Skeletal muscle satellite cell (primary cell): ENCODE measurements around the gene PLXNC1.

Source experiments
- H3K27me3 ChIP-seq: 2 replicates; pipeline ENCODE4 v1.7.0; 2013; ENCODE audit warnings: low read length; ENCODE audit not compliant: control insufficient read depth, insufficient read depth
- H3K36me3 ChIP-seq: 2 replicates; pipeline ENCODE4 v1.7.0; 2013; ENCODE audit warnings: mild to moderate bottlenecking, control low read depth, low read length; ENCODE audit not compliant: insufficient read depth
- H3K4me1 ChIP-seq: 2 replicates; pipeline ENCODE4 v1.7.0; 2013; ENCODE audit warnings: low read length; ENCODE audit not compliant: control insufficient read depth, insufficient read depth
- H3K4me2 ChIP-seq: 2 replicates; pipeline ENCODE4 v1.7.0; 2013; ENCODE audit warnings: mild to moderate bottlenecking, low read length
- H3K4me3 ChIP-seq: 2 replicates; pipeline ENCODE4 v1.7.0; 2013; ENCODE audit warnings: low read length
- H3K9ac ChIP-seq: 2 replicates; pipeline ENCODE4 v1.7.0; 2013; ENCODE audit warnings: mild to moderate bottlenecking, low read depth, low read length, moderate library complexity
- H3K9me3 ChIP-seq: replicated peaks from 2 replicates; pipeline ENCODE4 v1.7.0; 2013; ENCODE audit warnings: mild to moderate bottlenecking, control low read depth, low read length

PLXNC1 gene

DNA sequence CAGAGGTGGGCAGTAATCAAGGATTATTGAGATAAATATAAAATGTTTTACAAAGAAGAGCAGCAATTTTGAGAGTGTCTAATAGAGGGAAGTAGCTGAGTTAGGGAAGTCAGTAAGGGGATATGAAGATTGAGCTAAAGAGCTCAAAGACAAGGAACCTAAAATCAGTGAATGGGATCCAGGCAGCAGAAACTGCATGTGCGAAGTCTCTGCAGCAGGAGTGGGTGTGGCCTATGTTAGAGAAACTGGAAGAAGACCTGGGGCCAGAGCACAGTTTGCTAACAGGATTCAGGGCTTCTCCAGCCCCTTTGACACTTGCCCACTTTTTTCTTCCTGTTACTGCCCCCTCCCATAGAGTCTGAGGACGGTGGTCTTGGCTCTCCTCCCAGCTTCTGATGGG, 36.3 kb upstream of the PLXNC1 start:
- H3K9ac ChIP-seq = no peak overlapping the region
- no peak overlapping the region for H3K4me3 ChIP-seq
- H3K36me3 ChIP-seq = no peaks in the 10 kb centered on the region
- no peaks in the 10 kb centered on the region for H3K9me3 ChIP-seq
- H3K4me2 ChIP-seq = no peak overlapping the region
- peaks cover 25% of the 10 kb centered on the region for H3K27me3 ChIP-seq
- peaks cover 5% of the 10 kb centered on the region for H3K4me1 ChIP-seq

DNA sequence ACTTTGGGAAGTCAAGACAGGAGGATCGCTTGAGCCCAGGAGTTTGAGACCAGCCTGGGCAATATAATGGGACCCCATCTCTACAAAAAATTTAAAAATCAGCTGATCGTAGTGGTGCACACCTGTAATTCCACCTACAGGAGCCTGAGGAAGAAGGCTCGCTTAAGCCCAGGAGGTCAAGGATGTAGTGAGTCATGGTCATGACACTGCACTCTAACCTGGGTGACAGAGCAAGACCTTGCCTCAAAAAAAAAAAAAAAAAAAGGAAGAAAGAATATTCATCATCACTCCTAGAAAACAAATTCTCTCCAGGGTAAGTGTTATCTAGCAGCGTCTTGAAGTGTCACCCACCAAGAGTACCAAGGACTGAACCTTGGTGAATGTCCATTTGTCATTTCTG, 34.2 kb upstream of the PLXNC1 start:
- Histone ChIP-seq H3K4me1 (peaks cover 2% of the 10 kb centered on the region), H3K4me2 (no peak overlapping the region), H3K36me3 (no peaks in the 10 kb centered on the region), H3K9ac (no peak overlapping the region), H3K4me3 (no peak overlapping the region), H3K27me3 (peaks cover 25% of the 10 kb centered on the region), H3K9me3 (no peaks in the 10 kb centered on the region)

- Histone ChIP-seq H3K27me3 (peaks cover 24% of the 10 kb centered on the region), H3K4me1 (no peaks in the 10 kb centered on the region), H3K36me3 (no peaks in the 10 kb centered on the region), H3K9ac (no peak overlapping the region), H3K4me2 (no peak overlapping the region), H3K9me3 (no peaks in the 10 kb centered on the region), H3K4me3 (no peak overlapping the region)
Measured at GRCh38 chr12:94116191-94116590, 32.2 kb upstream of the PLXNC1 start.

DNA sequence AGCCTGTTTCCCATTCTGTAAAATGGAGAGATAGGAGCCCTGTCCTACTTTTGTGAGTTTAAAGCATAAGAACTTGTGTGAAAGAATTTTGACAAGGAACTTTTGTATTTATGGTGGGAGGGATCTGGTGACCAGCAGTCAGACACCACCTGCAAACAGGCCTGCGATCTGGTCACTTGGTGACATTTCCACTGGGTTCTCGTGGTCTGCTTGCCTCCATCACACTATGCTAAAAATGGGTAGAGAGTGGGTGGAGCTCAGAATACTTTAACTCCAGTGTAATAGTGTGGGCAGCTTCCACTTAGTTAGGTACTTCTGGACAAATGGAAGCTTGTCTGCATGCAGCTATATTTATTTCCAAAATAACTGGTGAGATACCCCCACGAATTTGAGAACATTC, 26.5 kb upstream of the PLXNC1 start:
- no peak overlapping the region for H3K9ac ChIP-seq

GRCh38 chr12:94122591-94122990, 25.8 kb upstream of the PLXNC1 start:
- Histone ChIP-seq H3K4me2 (no peak overlapping the region), H3K4me1 (no peaks in the 10 kb centered on the region), H3K9ac (no peak overlapping the region), H3K4me3 (no peak overlapping the region), H3K36me3 (no peaks in the 10 kb centered on the region), H3K9me3 (no peaks in the 10 kb centered on the region), H3K27me3 (peaks cover 53% of the 10 kb centered on the region)

More for the DNA sequence above, 26.5 kb upstream of the PLXNC1 start:
- Histone ChIP-seq H3K36me3 (no peaks in the 10 kb centered on the region), H3K9me3 (no peaks in the 10 kb centered on the region), H3K27me3 (peaks cover 46% of the 10 kb centered on the region), H3K4me2 (no peak overlapping the region), H3K4me1 (no peaks in the 10 kb centered on the region), H3K4me3 (no peak overlapping the region)

DNA sequence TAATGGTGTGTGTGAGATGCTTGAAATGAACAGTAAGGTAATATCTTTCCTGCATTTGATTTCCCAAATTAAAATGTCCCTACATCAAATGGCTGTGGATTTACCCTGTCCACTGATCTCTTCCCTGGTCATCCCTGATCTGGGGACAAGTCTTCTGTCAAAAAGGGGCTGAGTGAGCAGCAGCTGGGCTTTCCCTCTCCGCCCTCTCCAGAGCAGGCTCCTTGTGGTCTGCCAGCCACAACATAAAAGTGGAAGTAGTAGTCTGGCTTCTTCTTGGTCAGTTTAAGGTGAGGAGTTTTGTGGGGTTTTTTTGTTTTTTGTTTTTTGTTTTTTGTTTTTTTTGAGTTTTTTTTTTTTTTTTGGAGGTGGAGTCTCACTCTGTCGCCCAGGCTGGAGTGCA, 25.2 kb upstream of the PLXNC1 start:
- Histone ChIP-seq H3K4me1 (no peaks in the 10 kb centered on the region), H3K9me3 (no peaks in the 10 kb centered on the region), H3K4me2 (no peak overlapping the region), H3K9ac (no peak overlapping the region), H3K4me3 (no peak overlapping the region), H3K27me3 (peaks cover 58% of the 10 kb centered on the region), H3K36me3 (no peaks in the 10 kb centered on the region)

- Histone ChIP-seq H3K9me3 (no peaks in the 10 kb centered on the region), H3K4me2 (no peak overlapping the region), H3K36me3 (no peaks in the 10 kb centered on the region), H3K4me1 (no peaks in the 10 kb centered on the region), H3K4me3 (no peak overlapping the region), H3K9ac (no peak overlapping the region), H3K27me3 (peaks cover 72% of the 10 kb centered on the region)
Measured at GRCh38 chr12:94126067-94126466, 22.3 kb upstream of the PLXNC1 start.

DNA sequence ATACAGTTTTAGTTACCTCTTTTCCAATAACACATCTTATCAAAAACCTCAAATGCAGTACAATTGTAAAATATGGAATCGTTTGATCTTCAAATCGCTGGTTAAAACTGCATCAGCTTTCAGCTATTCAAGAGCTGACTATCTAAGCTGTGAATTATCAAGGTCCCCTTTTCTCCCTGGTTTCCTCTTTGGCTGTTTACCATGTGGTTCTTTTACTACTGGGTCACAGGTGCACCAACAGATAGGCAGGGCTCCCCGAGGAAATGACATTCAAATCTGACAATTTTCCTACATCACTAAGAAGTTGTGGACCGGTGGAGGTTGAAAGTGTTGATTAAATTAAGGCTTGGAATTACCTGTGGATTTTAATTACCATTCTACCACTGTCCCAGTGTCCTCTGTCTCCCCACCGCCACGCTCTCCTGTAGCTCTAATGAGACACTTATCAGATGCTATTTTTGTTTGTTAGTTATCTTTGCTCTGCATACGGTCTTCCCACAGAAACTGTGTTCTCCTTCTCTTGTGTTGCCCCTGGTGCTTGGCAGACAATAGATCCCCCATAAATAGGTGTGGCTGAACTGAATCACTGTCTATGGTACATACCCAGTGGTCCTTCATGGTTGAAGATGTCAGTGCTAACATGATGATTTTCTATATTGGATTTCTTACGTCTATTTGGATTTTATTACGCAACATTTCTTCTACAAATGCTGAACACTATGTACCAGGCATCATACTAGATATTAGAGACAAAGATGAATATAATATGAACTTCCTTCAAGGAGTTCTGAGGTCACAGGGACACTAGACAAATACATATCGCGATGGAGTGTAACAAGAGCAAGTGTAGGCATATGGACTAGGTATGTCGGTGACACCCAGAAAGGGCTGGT, 20.9 kb upstream of the PLXNC1 start:
- Histone ChIP-seq H3K9ac (no peak overlapping the region), H3K36me3 (no peaks in the 10 kb centered on the region), H3K4me2 (no peak overlapping the region), H3K27me3 (peaks cover 63% of the 10 kb centered on the region), H3K9me3 (no peaks in the 10 kb centered on the region), H3K4me1 (no peaks in the 10 kb centered on the region), H3K4me3 (no peak overlapping the region)

- no peaks in the 10 kb centered on the region for H3K36me3 ChIP-seq
- H3K9me3 ChIP-seq = no peaks in the 10 kb centered on the region
- H3K27me3 ChIP-seq = peaks cover 63% of the 10 kb centered on the region
- no peak overlapping the region for H3K4me3 ChIP-seq
- no peak overlapping the region for H3K4me2 ChIP-seq
- H3K9ac ChIP-seq = no peak overlapping the region
- no peaks in the 10 kb centered on the region for H3K4me1 ChIP-seq
Measured at GRCh38 chr12:94128280-94128679, 20.1 kb upstream of the PLXNC1 start.

- Histone ChIP-seq H3K4me1 (no peaks in the 10 kb centered on the region), H3K9me3 (no peaks in the 10 kb centered on the region), H3K4me2 (peak overlapping the region; percentile 41)
Measured at GRCh38 chr12:94133964-94134795, 14.2 kb upstream of the PLXNC1 start.

DNA sequence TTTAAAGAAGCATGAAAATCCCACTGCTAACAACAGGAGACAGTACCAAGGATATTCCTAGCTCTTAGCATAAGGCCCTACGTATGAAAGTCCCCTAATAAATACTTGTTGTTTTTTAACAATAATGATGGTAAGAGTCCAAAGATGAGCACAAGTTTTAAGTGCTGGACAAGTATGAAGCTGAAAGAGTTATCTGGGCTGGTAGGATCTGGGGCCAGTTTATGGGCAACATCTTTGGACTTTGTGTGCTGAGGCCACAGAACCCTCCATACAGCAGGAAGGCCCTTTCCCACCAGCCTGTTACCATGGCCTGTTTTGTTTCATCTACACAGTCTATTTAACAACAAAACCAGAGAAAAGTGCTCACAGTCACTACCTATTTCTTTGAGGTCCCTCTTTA, 12.5 kb upstream of the PLXNC1 start:
- no peak overlapping the region for H3K9ac ChIP-seq
- H3K4me3 ChIP-seq = no peak overlapping the region
- H3K36me3 ChIP-seq = no peaks in the 10 kb centered on the region
- H3K4me1 ChIP-seq = no peaks in the 10 kb centered on the region
- no peak overlapping the region for H3K4me2 ChIP-seq
- H3K9me3 ChIP-seq = no peaks in the 10 kb centered on the region
- peaks cover 33% of the 10 kb centered on the region for H3K27me3 ChIP-seq

More at GRCh38 chr12:94133964-94134795, 14.2 kb upstream of the PLXNC1 start:
- peaks cover 28% of the 10 kb centered on the region for H3K27me3 ChIP-seq
- no peaks in the 10 kb centered on the region for H3K36me3 ChIP-seq
- no peak overlapping the region for H3K9ac ChIP-seq
- H3K4me3 ChIP-seq = no peak overlapping the region
